GM10266 (cell line): Measurements from ENCODE around the gene FARP1.

Experiments used
- DNase-seq: peaks from one replicate; pipeline ENCODE4 v3.0.0; 2012; ENCODE audit errors: extremely low spot score
- TF ChIP-seq, protein P1 (sequence below): IDR thresholded peaks from 2 replicates; pipeline ENCODE4 v1.5.1; 2012; ENCODE audit warnings: mild to moderate bottlenecking, low read depth; ENCODE audit not compliant: control insufficient read depth, insufficient read depth; ENCODE audit errors: missing control alignments

FARP1 gene

DNA sequence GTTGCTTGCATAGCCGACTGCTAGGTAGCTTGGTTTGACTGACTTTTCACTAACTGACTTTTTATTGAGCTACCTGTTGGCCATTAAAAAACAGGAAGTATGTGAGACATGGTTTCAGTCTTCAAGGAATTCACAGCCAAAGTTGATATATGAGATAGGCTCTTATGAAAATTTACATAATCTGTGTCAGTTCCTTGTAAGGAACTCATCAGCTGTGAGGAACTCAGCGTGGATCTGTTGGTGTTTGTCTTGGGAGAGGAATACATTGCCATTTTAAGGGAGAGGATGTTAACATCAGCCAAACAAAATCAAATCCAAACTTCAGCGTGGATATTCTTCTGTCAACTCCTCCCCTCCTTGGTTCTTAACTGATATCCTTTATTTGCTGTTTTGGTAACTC is 32.1 kb downstream of the FARP1 start:
- DNase-seq = no peak

GRCh38 chr13:98175823-98176222 is 32.9 kb downstream of the FARP1 start:
- TF ChIP-seq, protein P1, sequence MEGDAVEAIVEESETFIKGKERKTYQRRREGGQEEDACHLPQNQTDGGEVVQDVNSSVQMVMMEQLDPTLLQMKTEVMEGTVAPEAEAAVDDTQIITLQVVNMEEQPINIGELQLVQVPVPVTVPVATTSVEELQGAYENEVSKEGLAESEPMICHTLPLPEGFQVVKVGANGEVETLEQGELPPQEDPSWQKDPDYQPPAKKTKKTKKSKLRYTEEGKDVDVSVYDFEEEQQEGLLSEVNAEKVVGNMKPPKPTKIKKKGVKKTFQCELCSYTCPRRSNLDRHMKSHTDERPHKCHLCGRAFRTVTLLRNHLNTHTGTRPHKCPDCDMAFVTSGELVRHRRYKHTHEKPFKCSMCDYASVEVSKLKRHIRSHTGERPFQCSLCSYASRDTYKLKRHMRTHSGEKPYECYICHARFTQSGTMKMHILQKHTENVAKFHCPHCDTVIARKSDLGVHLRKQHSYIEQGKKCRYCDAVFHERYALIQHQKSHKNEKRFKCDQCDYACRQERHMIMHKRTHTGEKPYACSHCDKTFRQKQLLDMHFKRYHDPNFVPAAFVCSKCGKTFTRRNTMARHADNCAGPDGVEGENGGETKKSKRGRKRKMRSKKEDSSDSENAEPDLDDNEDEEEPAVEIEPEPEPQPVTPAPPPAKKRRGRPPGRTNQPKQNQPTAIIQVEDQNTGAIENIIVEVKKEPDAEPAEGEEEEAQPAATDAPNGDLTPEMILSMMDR = no peak
- DNase-seq = no peak

More for the DNA sequence above, 32.1 kb downstream of the FARP1 start:
- TF ChIP-seq, protein P1 = no peak

DNA sequence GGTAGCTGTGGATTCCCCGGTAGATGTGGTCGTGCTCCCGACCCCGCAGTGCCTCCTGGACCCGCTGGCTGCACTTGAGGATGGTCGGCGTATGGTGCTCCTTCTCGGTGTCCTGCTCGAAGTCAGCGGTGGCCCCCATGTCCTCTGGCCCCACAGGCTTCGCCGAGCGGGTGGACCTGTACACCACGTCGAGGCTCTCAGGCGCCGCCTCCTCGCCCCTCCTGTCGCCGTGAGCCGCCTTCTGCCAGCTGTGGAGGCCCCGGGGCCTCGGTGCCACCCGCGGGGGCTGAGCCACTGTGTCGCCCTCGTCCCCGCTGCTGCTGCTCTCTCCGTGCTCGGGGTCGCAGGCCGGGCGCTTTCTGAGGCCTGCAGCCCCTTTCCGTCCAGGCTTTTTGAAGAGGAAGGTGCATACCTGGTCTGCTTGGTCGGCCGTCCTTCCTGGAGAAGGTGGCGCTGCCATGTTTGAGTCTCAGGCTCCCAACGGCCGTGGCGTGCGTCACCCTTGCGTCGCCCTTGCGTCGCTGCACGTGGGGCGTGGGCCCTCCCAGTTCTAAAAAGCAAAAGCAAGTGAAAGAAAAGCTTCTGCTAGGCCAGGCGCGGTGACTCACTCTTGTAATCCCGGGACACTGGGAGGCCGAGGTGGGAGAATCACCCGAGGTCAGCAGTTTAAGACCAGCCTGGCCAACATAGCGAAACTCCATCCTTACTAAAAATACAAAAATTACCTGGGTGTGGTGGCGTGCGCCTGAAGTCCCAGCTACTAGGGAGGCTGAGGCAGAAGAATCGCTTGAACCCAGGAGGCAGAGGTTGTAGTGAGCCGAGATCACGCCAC is 34.1 kb downstream of the FARP1 start, which contains the start of gene RNF113B:
RNF113B (minus strand) TSS at position 493 of the 832 bp plus-strand sequence; CDS start at position 460, 33 bp downstream.
- DNase-seq = no peak
- TF ChIP-seq, protein P1 = no peak

DNA sequence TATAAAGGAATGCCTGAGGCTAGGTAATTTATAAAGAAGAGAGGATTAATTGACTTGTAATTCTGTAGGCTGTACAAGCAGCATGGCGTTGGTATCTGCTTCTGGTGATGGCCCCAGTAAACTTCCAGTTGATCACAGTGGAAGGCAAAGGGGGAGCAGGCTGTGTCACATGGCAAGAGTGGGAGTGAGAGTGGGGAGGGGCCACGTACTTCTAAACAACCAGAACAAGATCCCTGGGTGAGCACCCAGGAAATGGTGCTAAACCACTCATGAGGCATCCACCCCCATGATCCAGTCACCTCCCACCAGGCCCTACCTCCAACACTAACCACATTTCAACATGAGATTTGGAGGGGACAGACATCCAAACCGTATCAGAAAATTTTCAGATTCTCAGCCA is 37.2 kb downstream of the FARP1 start:
- TF ChIP-seq, protein P1 = no peak
- no peak for DNase-seq

DNA sequence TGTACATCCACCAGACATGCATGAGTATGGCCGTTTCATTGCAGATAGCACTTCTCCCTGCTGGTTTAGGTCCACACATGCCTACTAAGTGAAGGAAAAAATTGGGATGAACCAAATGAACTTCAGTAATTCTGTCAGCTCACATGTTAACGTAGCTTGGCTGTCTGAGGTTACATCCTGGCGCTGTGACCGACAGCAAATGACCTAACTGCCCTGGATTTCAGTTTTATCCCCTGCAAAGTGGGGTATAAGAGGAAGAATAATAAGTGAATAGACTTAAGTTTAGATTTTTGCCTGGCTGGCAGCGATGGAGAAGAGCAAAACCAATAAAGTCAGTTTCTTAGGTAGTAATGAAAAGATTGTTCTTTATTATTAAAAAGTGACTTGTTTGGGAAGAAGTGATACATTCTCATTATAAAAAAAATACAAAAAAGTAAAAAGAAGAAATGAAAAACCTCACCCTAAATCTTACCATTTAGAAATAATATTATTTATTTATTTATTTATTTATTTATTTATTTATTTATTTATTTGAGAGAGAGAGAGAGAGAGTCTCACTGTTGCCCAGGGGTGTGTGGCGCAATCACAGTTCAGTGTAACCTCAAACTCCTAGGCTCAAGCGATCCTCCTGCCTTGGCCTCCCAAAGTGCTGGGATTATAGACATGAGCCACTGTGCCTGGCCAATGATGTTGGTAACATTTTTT is 38.4 kb downstream of the FARP1 start:
- DNase-seq = no peak
- TF ChIP-seq, protein P1 = no peak

- no peak for DNase-seq
- TF ChIP-seq, protein P1 = no peak
These were observed 39.3 kb downstream of the FARP1 start for GRCh38 chr13:98182153-98182552.

- DNase-seq = no peak
- TF ChIP-seq, protein P1 = no peak
These were observed 39.7 kb downstream of the FARP1 start for GRCh38 chr13:98182589-98182988.
